Pancreas (tissue), 10 donors: Measurements from ENCODE around the gene LPAR1. TPM values are rescaled to one million over a fixed set of nuclear protein-coding genes. Genes with fewer than 3 reads are reported as not detected.

Source experiments
- ATAC-seq, 4 donors: fragments of 200-7000 bp; cut with Tn5 transposase; one replicate each; pipeline versions ENCODE4 v1.8.0 to v1.9.1; 2020; ENCODE audit warnings: mild to moderate bottlenecking in 4 of 4, moderate library complexity in 4 of 4
- DNase-seq, 6 donors: peaks; one replicate each; pipeline ENCODE4 v3.0.0-alpha.2; 2020
- FAIRE-seq: peaks from 2 replicates; lab custom pipeline; 2012; peaks lifted over from hg19 to GRCh38; lab: Jason Lieb, UNC
- H3K27ac ChIP-seq, 4 donors: fragments of 200-600 bp; sonication (generic); 1 replicate in 3 of 4; 2 replicates in 1 of 4; pipeline versions ENCODE4 v1.5.0 to v1.8.0; 2020
- H3K27me3 ChIP-seq, 4 donors: fragments of 200-600 bp; one replicate each; pipeline ENCODE4 v1.8.0; 2021
- H3K36me3 ChIP-seq, 3 donors: fragments of 200-600 bp; sonication (generic) in 1 of 3; one replicate each; pipeline versions ENCODE4 v1.5.0 to v1.8.0; 2020 to 2021
- H3K4me1 ChIP-seq, 3 donors: fragments of 200-600 bp; one replicate each; pipeline ENCODE4 v1.8.0; 2021
- H3K4me3 ChIP-seq, 4 donors: fragments of 200-600 bp; sonication (generic) in 2 of 4; one replicate each; pipeline versions ENCODE4 v1.5.0 to v1.8.0; 2020 to 2021
- H3K9me3 ChIP-seq, 4 donors: fragments of 200-600 bp; one replicate each; pipeline ENCODE4 v1.8.0; 2021
- CTCF ChIP-seq, 4 donors: fragments of 200-600 bp; sonication (generic) in 3 of 4; IDR thresholded peaks; one replicate each; pipeline versions ENCODE4 v1.5.0 to v1.8.0; 2021; ENCODE audit warnings: antibody characterized with exemption in 4 of 4
- WGBS, 2 donors: extraction: QIAGEN DNeasy Blood & Tissue Kit; methylation state at CpG; one replicate each; pipeline ENCODE4 v1.1.7; 2013; 5-methylcytosine and 5-hydroxymethylcytosine counted together
- intact Hi-C, 3 donors: fragments of 100-400 bp; cut with DNase I; formaldehyde crosslinking; loops; one replicate each; pipeline versions ENCODE4 v1.11.1 to v1.14.2; 2022
- polyA plus RNA-seq, 2 donors: library from polyadenylated mRNA; stranded (reverse); fragments of 200-250 nt; gene quantifications; one replicate each; pipeline ENCODE4 v1.2.3, GENCODE V29; 2013
- total RNA-seq, 6 donors: library from RNA; stranded (reverse); fragmentation: NEBNext Ultra II Directional in 4 of 6; extraction: Animal tissue kit (Norgen Biotek cat#: 25700) in 4 of 6; gene quantifications; one replicate each; pipeline versions ENCODE4 v1.2.1 to v1.2.4, GENCODE V29; 2021 to 2023
- donor health status: healthy with polysubstance abuse.
- donor health status: DM: no; HTN: no; CAD: no; lungs with moderate emphysema.
- donor health status: DM: no; HTN: no; CAD: no.
- donor health status: control.
- donor health status: control.
- donor health status: Bipolar disorder and iron deficiency.
- donor health status: DM: yes; HTN: yes; CAD: no.
- donor health status: DM: no; HTN: no; CAD: no.
- donor health status: DM: no; HTN: no; CAD: no.
- donor health status: DM: yes; HTN: yes; CAD: no.

LPAR1 gene
- total and polyA plus RNA-seq, 8 donors = 3.8 to 11.4 (median 5.2) TPM

GRCh38 chr9:111030492-111030891, 7.8 kb downstream of the LPAR1 start:
- no peak for FAIRE-seq
- Histone ChIP-seq H3K36me3 (no peaks in the 10 kb centered on the region), H3K4me3 (no peak overlapping the region), H3K27ac (no peak overlapping the region), H3K9me3 (no peaks in the 10 kb centered on the region), H3K27me3 (no peaks in the 10 kb centered on the region), H3K4me1 (peaks cover 0 to 7% (median 0%) of the 10 kb centered on the region in 3 donors)
- no peak for ATAC-seq
- TF ChIP-seq CTCF (IDR thresholded peaks at IDR 0.05) = no peak
- no peak for DNase-seq
- WGBS, 2 donors = 70 to 71% methylated on average over 5 of the region's 5 CpGs
- intact Hi-C loops = no loop called here

GRCh38 chr9:111029260-111029659, 9.0 kb downstream of the LPAR1 start:
- Histone ChIP-seq H3K9me3 (no peaks in the 10 kb centered on the region), H3K4me1 (peaks cover 0 to 7% (median 0%) of the 10 kb centered on the region in 3 donors), H3K27me3 (no peaks in the 10 kb centered on the region), H3K4me3 (no peak overlapping the region), H3K36me3 (no peaks in the 10 kb centered on the region), H3K27ac (no peak overlapping the region)
- ATAC-seq = no peak
- WGBS, 2 donors = 91 to 92% methylated on average over 4 of the region's 4 CpGs
- no peak for DNase-seq
- TF ChIP-seq CTCF (IDR thresholded peaks at IDR 0.05) = no peak
- no peak for FAIRE-seq
- intact Hi-C loops = no loop called here

- H3K4me1 ChIP-seq = peaks cover 0 to 4% (median 0%) of the 10 kb centered on the region in 3 donors
- FAIRE-seq = no peak
- H3K27ac ChIP-seq = no peak overlapping the region
- ATAC-seq = no peak
- H3K9me3 ChIP-seq = no peaks in the 10 kb centered on the region
- no peaks in the 10 kb centered on the region for H3K36me3 ChIP-seq
- H3K4me3 ChIP-seq = no peak overlapping the region
- DNase-seq = no peak
- WGBS, 2 donors = 87 to 91% methylated on average over 2 of the region's 2 CpGs
- TF ChIP-seq CTCF (IDR thresholded peaks at IDR 0.05) = no peak
- intact Hi-C loops = no loop called here
- no peaks in the 10 kb centered on the region for H3K27me3 ChIP-seq
These were observed 10.5 kb downstream of the LPAR1 start for GRCh38 chr9:111027798-111028197.

- Histone ChIP-seq H3K36me3 (no peaks in the 10 kb centered on the region), H3K27ac (no peak overlapping the region), H3K4me1 (peaks cover 0 to 9% (median 0%) of the 10 kb centered on the region in 3 donors), H3K9me3 (no peaks in the 10 kb centered on the region), H3K4me3 (no peak overlapping the region), H3K27me3 (no peaks in the 10 kb centered on the region)
- no peak for TF ChIP-seq CTCF (IDR thresholded peaks at IDR 0.05)
- ATAC-seq = no peak
- WGBS, 2 donors = 94 to 95% methylated on average over 3 of the region's 3 CpGs
- intact Hi-C loops = no loop called here
- no peak for FAIRE-seq
- no peak for DNase-seq
These were observed 15.1 kb downstream of the LPAR1 start for GRCh38 chr9:111023128-111023527.

GRCh38 chr9:111020594-111020993, 17.7 kb downstream of the LPAR1 start:
- no peaks in the 10 kb centered on the region for H3K36me3 ChIP-seq
- FAIRE-seq = no peak
- 37% methylated on average over 1 of the region's 1 CpG for WGBS, 2 donors
- H3K4me1 ChIP-seq = peaks cover 0 to 11% (median 9%) of the 10 kb centered on the region in 3 donors
- H3K9me3 ChIP-seq = no peaks in the 10 kb centered on the region
- no peak overlapping the region for H3K27ac ChIP-seq
- no peak overlapping the region for H3K4me3 ChIP-seq
- DNase-seq = no peak
- no peaks in the 10 kb centered on the region for H3K27me3 ChIP-seq
- no peak for TF ChIP-seq CTCF (IDR thresholded peaks at IDR 0.05)
- peak in 1 of 4 donors; percentile 31 for ATAC-seq
- intact Hi-C loops = no loop called here
